NCI-H82 treated with DMSO at 0.1 percent for 48 hours (cell line): ENCODE results near the gene BEND6.
A peak's percentile ranks its signal among the peaks of the same experiment; 100 is the strongest.

Source experiments
- DNase-seq: peaks from one replicate; lab custom pipeline; 2025; ENCODE audit not compliant: unreplicated experiment; lab: John Stamatoyannopoulos, UW

Gene BEND6

DNA sequence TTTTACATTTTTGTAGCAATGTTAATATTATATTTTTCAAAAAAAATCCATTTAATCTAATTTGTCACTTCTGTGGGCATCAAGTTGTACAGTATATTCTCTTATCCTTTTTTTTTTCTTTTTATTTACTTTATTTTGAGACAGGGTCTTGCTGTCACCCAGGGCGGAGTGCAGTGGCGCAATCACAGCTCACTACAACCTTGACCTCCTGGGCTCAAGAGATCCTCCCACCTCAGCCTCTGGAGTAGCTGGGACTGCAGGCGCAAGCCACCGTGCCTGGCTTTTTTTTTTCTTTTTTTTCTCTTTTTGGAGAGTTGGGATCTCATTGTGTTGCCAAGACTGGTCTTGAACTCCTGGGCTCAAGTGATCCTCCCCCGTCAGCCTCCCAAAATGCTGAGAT lies 14.4 kb upstream of the BEND6 start:
- no peak for DNase-seq

DNA sequence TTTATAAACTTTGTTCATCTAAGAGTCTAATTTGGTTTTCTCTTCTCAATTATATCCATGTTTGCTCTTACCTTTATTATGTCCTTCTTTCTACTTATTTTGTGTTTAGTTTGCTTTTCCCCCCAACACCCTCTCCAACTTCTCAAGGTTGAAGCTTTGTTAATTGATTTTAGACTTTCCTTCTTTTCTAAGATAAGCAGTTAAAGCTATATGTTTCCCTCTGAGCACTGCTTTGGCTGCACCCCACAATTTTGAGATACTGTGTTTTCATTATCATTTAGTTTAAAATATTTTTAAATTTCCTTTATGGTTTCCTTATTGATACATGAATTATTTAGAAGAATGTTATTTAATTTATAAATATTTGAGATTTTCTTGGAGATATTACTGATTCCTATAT lies 13.9 kb upstream of the BEND6 start:
- DNase-seq = no peak

DNA sequence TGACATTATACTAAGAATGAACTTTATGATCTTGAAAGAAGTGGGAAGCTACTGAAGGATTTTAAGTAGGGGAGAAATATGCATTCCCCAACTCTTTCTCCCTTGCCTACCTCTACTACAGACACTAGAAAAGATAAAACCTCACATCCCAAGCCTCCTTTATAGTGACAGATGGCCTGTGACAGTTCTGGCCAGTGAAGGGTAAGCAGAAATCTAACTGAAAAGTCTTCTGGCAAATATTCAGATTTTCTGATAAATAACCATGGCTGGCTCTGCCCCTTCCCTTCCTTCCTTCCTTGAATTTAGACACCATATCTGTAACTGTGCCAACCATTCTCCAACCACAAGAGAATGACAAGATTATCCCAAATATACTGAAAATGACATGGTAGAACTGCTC lies 10.2 kb upstream of the BEND6 start:
- DNase-seq = no peak

DNA sequence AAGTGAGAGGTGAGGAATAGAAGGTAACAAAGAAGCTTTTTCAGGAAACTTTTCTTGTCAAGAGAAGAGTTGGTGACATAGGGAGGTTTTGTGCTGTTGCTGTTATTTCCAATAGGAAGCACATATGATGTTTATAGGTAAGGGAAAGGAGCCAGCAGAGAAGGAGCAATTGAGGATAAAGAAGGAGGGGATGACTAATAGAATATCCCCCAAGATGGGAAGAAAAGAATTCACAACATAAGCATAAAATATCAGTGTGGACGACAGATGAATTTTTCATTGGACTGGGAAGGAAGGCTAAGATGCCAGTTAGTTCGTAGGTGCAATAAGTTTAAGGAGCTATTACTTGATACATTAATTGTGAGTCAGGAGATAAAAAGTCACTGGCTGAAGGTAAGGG lies 8.5 kb upstream of the BEND6 start:
- no peak for DNase-seq

DNA sequence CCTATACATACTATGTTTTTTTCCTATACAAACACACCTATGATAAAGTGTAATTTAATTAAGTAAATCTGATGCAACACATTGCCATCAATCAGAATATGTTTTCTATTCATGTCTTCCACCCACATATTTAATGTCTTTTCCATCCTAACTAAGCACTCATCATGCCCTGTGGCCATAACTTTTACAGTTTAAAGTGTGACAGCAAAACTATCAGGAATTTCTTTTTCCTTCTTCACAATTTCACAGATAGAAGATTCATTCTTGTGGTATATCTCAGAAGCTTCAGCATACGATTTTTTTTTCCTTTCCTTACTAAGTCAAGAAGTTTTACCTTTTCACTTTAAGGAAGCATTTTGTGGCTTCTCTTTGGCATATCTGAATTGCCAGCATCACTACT lies 7.0 kb upstream of the BEND6 start:
- no peak for DNase-seq

DNA sequence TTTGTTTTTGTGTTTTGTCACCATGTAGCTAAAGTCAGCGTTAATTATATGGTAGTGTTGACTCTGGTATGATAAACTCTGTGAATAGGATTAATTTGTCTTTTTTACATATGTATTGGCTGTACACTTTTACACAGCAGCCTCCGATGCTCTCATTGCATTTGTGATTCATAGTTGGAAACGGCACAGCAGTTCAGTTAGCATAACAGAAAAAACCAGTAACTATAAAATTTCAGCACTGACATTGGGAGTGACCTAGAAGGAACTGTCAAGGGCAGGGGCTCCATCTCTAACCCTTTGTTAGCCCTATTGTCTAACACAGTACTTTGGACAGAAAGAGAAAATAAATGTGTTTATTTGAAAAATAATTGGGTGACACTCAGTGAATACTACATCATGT lies 5.6 kb upstream of the BEND6 start:
- no peak for DNase-seq

DNA sequence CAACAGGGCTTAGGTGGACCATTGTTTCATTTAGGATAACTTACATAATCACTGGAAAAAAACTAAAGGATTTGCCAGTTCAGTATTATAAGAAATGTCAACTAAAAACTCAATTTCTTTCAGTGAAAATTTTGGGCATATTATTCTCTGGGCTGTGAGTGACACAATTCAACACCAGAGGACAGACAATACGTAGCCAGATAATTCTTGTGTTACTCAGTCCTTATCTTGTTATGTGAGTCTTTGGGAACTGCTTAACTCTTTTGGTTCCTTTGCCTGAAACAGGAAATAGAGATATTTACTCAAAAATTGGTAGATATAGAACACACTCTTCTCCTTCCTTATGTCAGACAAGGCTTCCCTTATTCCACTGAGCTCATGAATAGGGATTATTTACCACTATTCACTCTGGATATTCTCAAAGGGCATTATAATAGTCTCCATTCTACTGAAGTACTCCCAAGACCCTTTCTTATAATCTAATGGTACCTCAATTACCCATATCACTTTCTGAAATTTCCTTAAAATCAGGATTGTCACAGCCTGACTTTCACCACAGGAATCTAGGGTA lies 4.9 kb upstream of the BEND6 start:
- DNase-seq = no peak

DNA sequence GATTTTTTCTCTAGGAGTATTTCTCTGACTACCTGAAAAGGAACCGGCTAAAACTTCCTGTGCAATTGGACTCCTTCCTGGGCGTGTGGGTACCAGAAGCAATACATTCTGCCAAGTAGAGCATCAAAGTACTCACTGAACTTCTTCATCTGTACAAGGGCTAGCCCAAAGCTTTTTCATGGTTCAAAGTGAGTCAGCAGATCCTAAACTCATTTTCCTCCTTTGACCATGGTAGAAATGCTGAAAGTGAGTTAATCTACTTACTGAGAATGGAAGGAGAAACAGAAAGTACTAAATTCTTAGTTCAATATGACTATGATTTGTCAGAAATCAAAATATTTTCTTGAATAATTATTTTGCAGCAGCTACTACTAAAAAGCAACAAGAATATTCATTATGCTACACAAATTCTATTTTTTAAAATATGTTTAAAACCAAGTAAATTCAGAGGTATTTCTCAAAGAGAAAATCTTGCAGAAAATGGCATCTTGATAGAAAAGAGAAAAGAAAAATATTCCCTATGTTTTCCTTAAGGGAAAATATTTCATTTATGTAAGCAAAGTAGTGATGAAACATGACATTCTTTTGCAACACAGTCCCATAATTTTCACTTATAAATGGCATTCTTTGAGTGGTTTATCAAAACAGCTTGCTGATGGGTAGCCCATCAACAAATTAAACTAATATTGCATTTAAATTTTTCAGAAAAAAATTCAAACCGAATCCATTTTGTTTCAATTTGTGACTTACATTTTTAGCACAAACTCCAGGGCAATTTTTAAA lies 3.7 kb upstream of the BEND6 start:
- no peak for DNase-seq

DNA sequence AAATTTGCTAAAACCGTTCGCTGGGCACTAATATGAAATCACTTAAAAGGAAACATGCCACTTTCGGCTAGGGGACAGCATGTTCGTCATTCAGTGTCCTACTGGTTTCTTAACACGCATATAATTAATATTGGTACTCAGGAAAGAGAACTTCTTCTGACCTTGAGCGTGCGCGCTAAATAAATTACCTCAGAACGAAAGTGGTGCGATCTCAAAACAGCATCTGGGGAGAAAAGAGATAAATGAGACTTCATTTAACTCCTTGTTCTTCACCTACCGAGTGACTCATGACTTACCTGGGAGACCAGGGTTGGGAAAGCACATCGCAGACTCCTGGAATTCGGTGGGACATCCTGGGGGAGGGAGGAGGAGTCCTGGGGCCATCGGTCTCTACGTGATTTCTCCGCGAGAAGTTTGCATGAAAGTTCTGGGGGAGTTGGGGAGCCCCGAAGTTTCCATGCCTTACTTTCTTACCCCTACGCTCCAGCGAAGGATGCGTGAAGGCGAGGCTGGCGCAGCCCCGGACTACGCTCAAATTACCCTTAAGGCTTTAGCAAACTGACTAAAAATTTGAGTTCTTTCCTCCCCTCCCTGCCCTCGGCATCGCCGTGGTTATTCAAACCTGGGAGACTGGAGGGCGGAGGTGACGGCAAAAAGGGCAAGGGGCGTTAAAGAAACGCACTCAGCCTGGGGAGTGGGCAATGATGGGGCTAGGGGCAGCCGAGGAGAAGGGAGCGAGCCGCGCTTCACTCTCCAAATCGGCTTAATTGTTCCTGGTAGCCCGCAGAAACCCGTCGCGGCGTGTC lies 1.1 kb upstream of the BEND6 start:
- no peak for DNase-seq

DNA sequence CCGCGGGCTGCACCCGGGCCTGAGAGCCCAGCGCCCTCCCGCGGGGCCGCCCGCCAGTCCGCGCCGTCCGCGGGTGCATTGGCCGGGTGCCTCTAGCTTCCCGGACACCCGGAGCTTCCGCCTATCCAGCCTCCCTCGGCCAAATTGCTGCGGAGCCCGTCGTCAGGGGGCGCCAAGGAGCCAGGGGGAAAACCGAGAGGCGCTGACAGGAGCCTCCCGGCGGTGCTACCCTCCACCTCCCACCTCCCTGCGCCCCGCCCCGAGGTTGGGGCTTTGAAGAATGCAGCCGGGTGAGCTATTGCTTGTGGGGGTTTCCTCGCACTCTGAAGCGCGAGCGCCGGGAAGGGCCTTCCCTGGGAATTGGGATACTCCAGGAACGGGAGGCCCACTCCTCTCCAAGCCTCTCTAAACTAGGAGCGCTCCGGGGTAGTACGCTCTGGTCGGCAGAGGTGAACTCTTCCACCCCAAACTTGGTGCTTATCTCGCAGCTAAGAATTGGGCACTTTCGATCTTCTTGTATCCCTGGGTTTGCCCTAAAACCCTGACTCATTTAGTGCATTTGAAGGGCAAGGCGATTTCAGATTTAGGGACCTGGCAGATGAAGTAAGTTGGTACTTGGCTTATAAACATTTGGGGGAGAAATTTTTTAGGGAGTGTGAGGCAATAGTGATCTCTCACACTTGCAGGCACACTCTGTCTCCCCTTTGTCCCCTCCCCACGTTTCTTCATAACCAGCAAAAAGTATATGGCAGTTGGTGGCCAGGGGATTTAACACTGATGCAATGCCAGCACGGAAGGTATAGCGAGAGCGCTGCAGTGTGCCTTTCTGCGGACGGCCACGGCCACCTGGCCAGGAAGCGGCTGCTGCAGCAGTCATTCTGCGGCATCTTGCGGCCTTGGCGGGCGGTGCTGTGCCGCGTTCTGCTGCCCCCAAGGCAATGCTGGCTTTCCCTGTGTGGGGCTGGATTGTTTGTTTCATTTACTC lies 556 bp downstream of the BEND6 start:
- peak; percentile 77 for DNase-seq

DNA sequence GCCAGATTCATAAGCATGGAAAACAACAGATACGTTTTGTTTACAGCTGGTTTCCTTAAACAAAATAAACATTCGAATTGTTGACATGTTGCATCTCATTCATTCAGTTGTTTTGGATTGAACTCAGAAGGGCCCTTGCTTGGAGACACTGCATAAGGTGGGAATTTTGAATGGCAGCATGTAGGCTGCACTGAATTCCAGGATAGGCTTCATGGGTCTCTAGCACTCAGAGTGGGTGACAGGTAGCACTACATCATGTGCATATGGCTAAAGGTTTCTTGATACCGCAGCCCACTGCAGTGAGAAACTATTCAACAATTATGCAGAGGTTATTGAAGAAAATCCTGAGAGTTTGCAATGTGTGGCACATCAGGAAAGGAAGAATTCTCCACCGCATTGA lies 1.6 kb downstream of the BEND6 start:
- DNase-seq = no peak

DNA sequence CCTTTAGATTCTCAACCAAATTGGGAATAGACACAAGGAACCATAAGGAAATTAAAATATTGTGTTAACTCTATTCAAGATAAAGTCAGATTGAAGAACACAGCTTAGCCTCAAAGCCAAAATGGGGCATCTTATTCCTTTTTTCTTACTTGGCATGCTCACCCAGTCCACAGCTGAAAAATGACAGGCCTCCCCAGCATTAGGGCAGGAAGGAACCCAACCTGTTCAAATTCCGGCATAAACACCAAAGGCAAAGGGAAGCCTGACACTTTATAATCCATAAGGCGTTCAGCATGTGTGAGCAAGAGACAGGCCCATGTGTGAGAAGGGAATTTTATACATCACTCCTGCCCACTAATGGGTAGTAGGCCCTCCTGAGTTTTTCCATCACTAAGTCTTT lies 2.9 kb downstream of the BEND6 start:
- DNase-seq = no peak

DNA sequence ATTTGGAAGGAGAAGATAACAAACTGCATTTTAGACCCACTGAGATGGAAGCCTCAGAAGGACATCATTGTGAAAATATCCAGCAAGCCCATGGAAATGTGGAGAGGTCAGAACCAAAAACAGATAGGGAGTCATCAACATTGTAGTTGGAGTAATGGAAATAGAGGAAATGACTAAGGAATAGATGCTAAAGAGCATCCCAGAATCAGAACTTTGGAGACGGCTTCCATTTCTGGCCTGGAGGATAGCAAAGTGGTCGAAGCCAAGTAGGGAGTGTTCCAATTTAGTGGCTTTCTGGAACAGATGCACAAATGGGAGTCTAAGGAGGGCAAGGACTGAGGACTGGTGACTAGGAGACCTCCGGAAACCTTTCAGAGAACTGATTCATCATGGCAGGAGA lies 3.6 kb downstream of the BEND6 start:
- no peak for DNase-seq

DNA sequence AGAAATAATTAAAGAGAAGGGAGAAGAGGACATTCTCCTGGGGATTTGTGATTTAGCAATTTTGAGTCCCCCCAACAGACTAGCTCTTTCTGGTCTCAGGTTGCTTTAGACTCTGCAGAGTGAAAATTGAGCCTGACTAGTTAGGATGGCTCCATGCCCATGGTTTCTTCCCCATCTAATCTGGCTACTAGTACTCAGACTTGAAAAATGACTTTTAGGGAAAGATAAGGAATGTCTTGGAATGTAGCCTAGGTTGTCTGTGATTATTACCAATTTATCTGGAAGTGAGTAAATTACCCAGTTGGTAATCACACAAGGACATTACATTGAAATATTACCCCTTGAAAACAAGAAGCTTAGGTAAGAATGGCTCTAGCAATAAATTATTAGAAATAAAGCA lies 4.2 kb downstream of the BEND6 start:
- no peak for DNase-seq

DNA sequence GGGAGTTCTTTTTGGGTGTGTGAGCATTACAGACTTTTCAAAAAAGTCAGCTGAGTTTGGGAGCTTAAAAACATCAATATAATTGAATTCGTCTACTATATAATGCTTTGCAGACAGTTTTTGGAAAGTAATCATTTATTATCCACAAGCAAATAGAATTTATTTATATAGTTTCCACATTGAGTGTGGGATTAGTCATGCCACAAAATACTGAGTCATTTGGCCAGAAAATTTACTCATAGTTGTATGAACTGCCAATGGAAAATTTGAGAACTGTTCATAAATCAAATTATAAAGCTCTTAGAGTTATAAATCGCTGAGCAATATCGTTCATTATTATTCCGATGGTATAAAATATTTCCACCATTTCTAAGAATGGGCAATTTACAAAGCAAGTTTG lies 5.0 kb downstream of the BEND6 start:
- no peak for DNase-seq

DNA sequence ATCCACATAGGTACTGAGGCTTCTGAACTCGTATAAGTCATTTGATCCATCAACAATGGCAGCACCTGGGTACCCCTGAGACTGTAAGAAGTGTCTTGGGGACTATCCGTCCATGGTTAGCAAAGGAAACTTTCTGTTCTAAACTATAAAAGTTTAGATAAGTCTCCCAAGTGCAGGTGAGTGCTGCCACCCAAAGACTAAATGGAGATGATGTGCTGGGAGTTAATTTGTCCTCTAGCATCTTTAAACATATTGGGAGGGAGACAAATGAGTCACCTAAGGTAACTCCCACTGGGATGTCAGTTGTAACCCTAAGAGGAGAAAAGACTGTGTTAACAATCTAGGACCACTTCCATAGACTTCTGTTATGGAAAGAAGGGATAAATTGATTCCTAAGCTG lies 6.2 kb downstream of the BEND6 start:
- no peak for DNase-seq

DNA sequence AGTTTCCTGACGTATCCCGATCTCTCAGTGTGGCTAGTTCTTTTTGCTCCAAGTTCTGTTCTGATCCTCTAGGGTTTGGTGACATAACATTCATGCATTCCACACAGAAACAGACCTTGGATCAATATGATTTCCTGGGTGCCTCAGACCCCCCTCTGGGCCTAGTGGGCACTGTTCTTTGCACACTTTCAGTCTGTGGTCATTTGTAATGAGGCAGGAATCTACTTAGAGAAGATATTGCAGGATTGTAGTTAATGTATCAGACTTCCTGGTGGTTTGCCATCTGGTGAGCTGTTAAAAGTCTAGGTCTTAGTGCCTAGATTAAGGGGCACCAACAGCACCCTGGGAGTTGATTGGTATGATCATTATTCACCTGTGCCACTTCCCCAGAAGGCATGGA lies 7.5 kb downstream of the BEND6 start:
- no peak for DNase-seq

DNA sequence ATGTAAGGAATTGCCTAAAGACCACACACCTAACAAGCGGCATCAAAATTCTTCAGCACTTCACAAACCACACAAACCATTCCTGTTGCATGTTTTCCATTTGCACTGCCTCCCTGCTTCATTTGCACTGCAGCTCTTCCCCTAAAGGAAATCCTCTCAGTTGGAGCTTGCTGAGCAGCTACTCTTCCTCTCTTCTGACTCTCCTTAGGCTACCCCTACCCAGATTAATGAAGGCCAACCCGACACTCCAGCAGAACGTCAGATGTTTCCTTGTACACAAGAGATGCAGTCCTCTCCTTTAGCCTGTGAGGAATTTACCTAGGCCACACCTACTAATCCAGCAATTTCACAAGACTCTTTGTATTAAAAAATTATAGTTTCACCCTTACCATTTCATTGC lies 8.1 kb downstream of the BEND6 start:
- no peak for DNase-seq

DNA sequence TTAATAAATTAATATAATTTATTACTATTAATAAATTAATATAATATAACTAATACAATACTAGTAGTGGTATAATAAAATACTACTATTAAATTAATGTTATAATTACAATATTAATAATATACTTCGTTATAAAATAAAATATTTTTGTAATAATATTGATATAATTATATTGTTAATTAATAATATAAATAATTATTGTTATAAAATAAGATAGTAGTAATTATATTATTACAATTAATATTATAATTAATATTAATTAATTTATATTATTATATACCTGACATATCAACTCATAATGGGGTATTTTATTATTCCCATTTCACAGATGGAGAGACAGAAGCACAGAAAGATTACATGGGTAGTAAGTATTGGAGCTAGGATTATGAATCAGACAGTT lies 8.9 kb downstream of the BEND6 start:
- DNase-seq = no peak

DNA sequence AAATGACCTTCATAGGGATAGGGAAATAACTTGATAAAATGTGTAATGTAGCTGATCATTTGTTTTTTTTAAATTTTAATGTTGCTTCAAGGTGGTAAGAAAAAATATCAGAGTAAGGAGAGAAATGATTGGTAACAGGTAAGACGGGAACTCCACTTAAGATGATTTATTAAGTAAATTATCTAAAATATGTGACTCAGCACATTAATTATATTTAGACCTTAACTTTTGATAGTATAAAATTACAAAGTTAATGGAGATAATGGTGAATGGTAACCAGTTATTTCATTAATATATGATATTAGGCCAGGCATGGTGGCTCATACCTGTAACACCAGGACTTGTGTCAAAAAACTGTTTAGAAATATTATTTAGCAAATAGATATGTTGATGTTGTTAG lies 10.2 kb downstream of the BEND6 start:
- no peak for DNase-seq

DNA sequence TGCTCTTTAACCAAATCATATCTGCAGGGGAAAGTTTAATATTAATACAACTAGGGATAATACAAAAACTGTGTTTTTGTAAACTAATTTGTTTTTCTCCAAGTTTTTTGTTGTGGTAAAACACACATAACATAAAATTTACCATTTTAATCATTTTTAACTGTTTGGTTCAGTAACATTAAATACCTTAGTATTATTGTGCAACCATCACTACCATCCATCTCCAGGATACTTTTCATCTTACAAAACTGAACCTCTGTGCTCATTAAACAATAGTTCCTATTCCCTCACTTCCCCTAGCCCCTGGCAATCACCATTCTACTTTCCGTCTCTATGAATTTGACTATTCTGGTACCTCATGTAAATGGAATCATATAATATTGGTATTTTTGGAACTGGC lies 15.9 kb downstream of the BEND6 start:
- no peak for DNase-seq
